DOHH2 (cell line): ENCODE results near the gene CEP78.

Source experiments
- H3F3A ChIP-seq: fragments of 200-600 bp; sonication (generic), shearing (Covaris generic); 2 replicates; pipeline ENCODE4 v1.6.0; 2016; ENCODE audit warnings: antibody characterized with exemption, mild to moderate bottlenecking; ENCODE audit not compliant: control insufficient read depth, insufficient read depth
- H3K27ac ChIP-seq: fragments of 200-600 bp; sonication (generic); 2 replicates; pipeline ENCODE4 v1.5.1; 2014; ENCODE audit warnings: low read depth, mild to moderate bottlenecking, low read length, moderate library complexity
- H3K27me3 ChIP-seq: fragments of 200-600 bp; sonication (generic); 2 replicates; pipeline ENCODE4 v1.6.1; 2014; ENCODE audit warnings: mild to moderate bottlenecking, low read length, mixed read lengths; ENCODE audit not compliant: control insufficient read depth
- H3K36me3 ChIP-seq: fragments of 200-600 bp; sonication (generic); 2 replicates; pipeline ENCODE4 v1.6.1; 2014; ENCODE audit warnings: mild to moderate bottlenecking, low read length, moderate library complexity, mixed read lengths; ENCODE audit not compliant: control insufficient read depth
- H3K4me1 ChIP-seq: fragments of 200-600 bp; sonication (generic); 2 replicates; pipeline ENCODE4 v1.6.1; 2014; ENCODE audit warnings: mild to moderate bottlenecking, low read length, mixed read lengths; ENCODE audit not compliant: control insufficient read depth
- H3K4me2 ChIP-seq: fragments of 200-600 bp; sonication (generic); 2 replicates; pipeline ENCODE4 v1.6.0; 2014; ENCODE audit warnings: mild to moderate bottlenecking, low read length, moderate library complexity
- H3K4me3 ChIP-seq: fragments of 200-600 bp; sonication (generic); 2 replicates; pipeline ENCODE4 v1.5.1; 2014; ENCODE audit warnings: mild to moderate bottlenecking, low read length, mixed read lengths
- H3K79me2 ChIP-seq: fragments of 200-600 bp; sonication (generic); 2 replicates; pipeline ENCODE4 v1.6.1; 2014; ENCODE audit warnings: mild to moderate bottlenecking, low read length, mixed read lengths; ENCODE audit not compliant: control insufficient read depth
- H3K9me2 ChIP-seq: fragments of 200-600 bp; sonication (generic); replicated peaks from 2 replicates; pipeline ENCODE4 v1.6.1; 2014; ENCODE audit warnings: mild to moderate bottlenecking, low read length, mixed read lengths; ENCODE audit not compliant: control insufficient read depth
- H3K9me3 ChIP-seq: fragments of 200-600 bp; sonication (generic); 2 replicates; pipeline ENCODE4 v1.6.1; 2014; ENCODE audit warnings: antibody characterized with exemption, low read length, mixed read lengths; ENCODE audit not compliant: control insufficient read depth, insufficient read depth
- H4K20me1 ChIP-seq: fragments of 200-600 bp; sonication (generic); 2 replicates; pipeline ENCODE4 v1.6.0; 2014; ENCODE audit warnings: low read depth, mild to moderate bottlenecking, antibody characterized with exemption, low read length, moderate library complexity; ENCODE audit not compliant: control insufficient read depth, insufficient read depth
- EZH2phosphoT487 ChIP-seq: fragments of 200-600 bp; sonication (generic); IDR thresholded peaks from 2 replicates; pipeline ENCODE4 v1.6.1; 2017; ENCODE audit warnings: borderline replicate concordance, mild to moderate bottlenecking, antibody characterized with exemption, low read length, moderate library complexity, mixed read lengths
- TF ChIP-seq, protein P1 (sequence below): fragments of 200-600 bp; sonication (generic); IDR thresholded peaks from one replicate; pipeline ENCODE4 v1.5.1; 2014; ENCODE audit warnings: antibody characterized with exemption, mild to moderate bottlenecking, low read depth, low read length; ENCODE audit not compliant: poor library complexity, severe bottlenecking

CEP78 gene

GRCh38 chr9:78262655-78263054 is 26.8 kb downstream of the CEP78 start:
- H3K4me1 ChIP-seq: no peaks in the 10 kb centered on the region
- no peak overlapping the region for H3K4me2 ChIP-seq
- H3K36me3 ChIP-seq: peaks cover 59% of the 10 kb centered on the region
- no peaks in the 10 kb centered on the region for H3K9me2 ChIP-seq
- H3K79me2 ChIP-seq: no peaks in the 10 kb centered on the region
- H3K9me3 ChIP-seq: no peaks in the 10 kb centered on the region
- H3K27ac ChIP-seq: no peak overlapping the region
- no peaks in the 10 kb centered on the region for H4K20me1 ChIP-seq
- H3K4me3 ChIP-seq: no peak overlapping the region
- TF ChIP-seq EZH2phosphoT487: no peak
- TF ChIP-seq, protein P1, sequence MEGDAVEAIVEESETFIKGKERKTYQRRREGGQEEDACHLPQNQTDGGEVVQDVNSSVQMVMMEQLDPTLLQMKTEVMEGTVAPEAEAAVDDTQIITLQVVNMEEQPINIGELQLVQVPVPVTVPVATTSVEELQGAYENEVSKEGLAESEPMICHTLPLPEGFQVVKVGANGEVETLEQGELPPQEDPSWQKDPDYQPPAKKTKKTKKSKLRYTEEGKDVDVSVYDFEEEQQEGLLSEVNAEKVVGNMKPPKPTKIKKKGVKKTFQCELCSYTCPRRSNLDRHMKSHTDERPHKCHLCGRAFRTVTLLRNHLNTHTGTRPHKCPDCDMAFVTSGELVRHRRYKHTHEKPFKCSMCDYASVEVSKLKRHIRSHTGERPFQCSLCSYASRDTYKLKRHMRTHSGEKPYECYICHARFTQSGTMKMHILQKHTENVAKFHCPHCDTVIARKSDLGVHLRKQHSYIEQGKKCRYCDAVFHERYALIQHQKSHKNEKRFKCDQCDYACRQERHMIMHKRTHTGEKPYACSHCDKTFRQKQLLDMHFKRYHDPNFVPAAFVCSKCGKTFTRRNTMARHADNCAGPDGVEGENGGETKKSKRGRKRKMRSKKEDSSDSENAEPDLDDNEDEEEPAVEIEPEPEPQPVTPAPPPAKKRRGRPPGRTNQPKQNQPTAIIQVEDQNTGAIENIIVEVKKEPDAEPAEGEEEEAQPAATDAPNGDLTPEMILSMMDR: no peak
- H3K27me3 ChIP-seq: no peaks in the 10 kb centered on the region
- H3F3A ChIP-seq: no peaks in the 10 kb centered on the region

- H3K9me3 ChIP-seq: no peaks in the 10 kb centered on the region
- H3K36me3 ChIP-seq: peaks cover 80% of the 10 kb centered on the region
- H3F3A ChIP-seq: no peaks in the 10 kb centered on the region
- H3K4me3 ChIP-seq: no peak overlapping the region
- H3K27ac ChIP-seq: no peak overlapping the region
- no peaks in the 10 kb centered on the region for H3K4me1 ChIP-seq
- no peaks in the 10 kb centered on the region for H3K27me3 ChIP-seq
- H3K79me2 ChIP-seq: no peaks in the 10 kb centered on the region
- no peak overlapping the region for H3K4me2 ChIP-seq
- TF ChIP-seq, protein P1: no peak
- no peaks in the 10 kb centered on the region for H3K9me2 ChIP-seq
- H4K20me1 ChIP-seq: no peaks in the 10 kb centered on the region
Observed at GRCh38 chr9:78267889-78268288, 32.0 kb downstream of the CEP78 start.

DNA sequence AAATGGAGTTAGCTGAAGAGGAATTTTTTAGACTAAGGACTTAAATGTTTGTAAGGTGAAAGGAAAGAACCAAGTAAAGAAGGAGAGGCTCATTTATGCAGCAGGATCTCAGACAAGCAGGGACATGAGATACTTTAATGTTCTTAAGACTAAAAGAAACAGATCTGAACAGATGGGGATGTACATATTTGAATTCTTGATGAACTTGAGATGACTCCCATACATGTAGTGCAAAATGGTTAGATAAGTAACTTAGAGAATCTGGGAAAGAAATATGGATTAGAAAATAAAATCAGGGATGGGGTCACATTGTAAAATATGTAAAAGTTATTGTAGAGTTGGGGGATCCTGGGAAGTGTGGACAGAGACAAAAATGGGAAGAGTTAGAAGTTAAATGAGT is 33.9 kb downstream of the CEP78 start:
- H3F3A ChIP-seq: no peaks in the 10 kb centered on the region
- H3K9me2 ChIP-seq: no peaks in the 10 kb centered on the region
- H3K4me3 ChIP-seq: no peak overlapping the region
- H3K36me3 ChIP-seq: peaks cover 76% of the 10 kb centered on the region
- no peak overlapping the region for H3K4me2 ChIP-seq
- H3K27ac ChIP-seq: no peak overlapping the region
- H3K79me2 ChIP-seq: no peaks in the 10 kb centered on the region
- H3K27me3 ChIP-seq: no peaks in the 10 kb centered on the region
- TF ChIP-seq EZH2phosphoT487: no peak
- TF ChIP-seq, protein P1: no peak
- no peaks in the 10 kb centered on the region for H3K9me3 ChIP-seq
- no peaks in the 10 kb centered on the region for H3K4me1 ChIP-seq
- H4K20me1 ChIP-seq: no peaks in the 10 kb centered on the region

- Histone ChIP-seq H3F3A (no peaks in the 10 kb centered on the region), H3K36me3 (peaks cover 52% of the 10 kb centered on the region), H3K9me3 (no peaks in the 10 kb centered on the region), H3K79me2 (no peaks in the 10 kb centered on the region), H3K27me3 (no peaks in the 10 kb centered on the region), H3K4me2 (no peak overlapping the region), H3K4me1 (no peaks in the 10 kb centered on the region), H3K9me2 (no peaks in the 10 kb centered on the region), H3K27ac (no peak overlapping the region), H4K20me1 (no peaks in the 10 kb centered on the region), H3K4me3 (no peak overlapping the region)
- TF ChIP-seq, protein P1: no peak
- TF ChIP-seq EZH2phosphoT487: no peak
Observed at GRCh38 chr9:78272307-78272706, 36.4 kb downstream of the CEP78 start.
